Activated CD4-positive, alpha-beta T cell treated with anti-CD3 and anti-CD28 coated beads, Interleukin-2, Interleukin-6, amounts not matched to agents 100 ng/mL and 50 ng/mL, durations not matched to agents 16 hours and 8 hours (primary cell): ENCODE data around the gene BCL2L12.

Experiments
- DNase-seq: peaks from one replicate; pipeline ENCODE4 v3.0.0-alpha.2; 2020

BCL2L12 gene

GRCh38 chr19:49664171-49665035, 1.3 kb upstream of the BCL2L12 start:
- DNase-seq = peak; percentile 94

GRCh38 chr19:49665036-49665350, 740 bp upstream of the BCL2L12 start:
- no peak for DNase-seq

- DNase-seq = no peak
Measured at GRCh38 chr19:49666120-49666444, 349 bp downstream of the BCL2L12 start.

GRCh38 chr19:49667473-49667872, 1.7 kb downstream of the BCL2L12 start:
- DNase-seq = no peak

GRCh38 chr19:49669516-49669915, 3.8 kb downstream of the BCL2L12 start:
- no peak for DNase-seq

DNA sequence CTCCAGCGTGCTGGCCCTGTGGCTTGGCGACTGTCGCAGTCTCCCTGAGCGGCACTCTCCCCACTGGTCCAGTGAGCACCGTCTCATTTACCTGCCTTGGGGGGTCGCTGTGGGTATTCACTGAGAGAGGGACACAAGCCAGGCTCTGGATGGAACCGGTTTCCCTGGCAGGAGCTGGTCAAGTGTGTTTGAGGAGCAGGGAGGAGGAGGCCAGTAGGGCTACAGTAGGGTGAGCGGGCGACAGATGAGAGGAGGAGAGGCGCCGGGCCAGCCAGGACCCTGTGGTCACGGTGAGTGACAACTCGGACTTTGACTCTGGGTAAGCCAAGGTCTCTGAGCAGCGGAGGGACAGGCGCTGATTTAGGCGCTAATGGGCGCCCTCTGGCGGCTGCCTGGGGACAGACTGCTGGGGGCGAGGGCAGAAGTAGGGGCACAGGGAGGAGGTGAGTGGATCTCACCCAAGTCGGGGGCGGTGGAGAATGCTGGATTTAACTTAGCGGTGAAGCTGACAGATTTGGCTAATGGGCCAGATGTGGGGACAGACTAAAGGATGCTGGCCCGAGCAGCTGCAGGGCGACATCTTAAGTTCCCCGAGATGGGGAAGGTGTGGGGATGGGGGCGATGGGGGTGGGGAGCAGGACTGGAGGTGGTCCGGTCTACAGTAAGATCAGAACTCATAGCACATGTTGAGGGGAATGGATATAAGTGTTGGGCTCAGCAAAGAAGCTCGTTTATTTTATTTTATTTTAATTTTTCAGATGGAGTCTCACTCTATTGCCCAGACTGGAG, 6.6 kb downstream of the BCL2L12 start:
- peak; percentile 87 for DNase-seq

- peak; percentile 86 for DNase-seq
Measured at GRCh38 chr19:49676136-49676783, 10.5 kb downstream of the BCL2L12 start.

GRCh38 chr19:49676784-49677230, 11.1 kb downstream of the BCL2L12 start:
- peak; percentile 100 for DNase-seq

- peak; percentile 64 for DNase-seq
Measured at GRCh38 chr19:49677231-49677900, 11.6 kb downstream of the BCL2L12 start, which contains the start of gene PRMT1. PRMT1 (plus strand) TSS chr19:49677271; CDS start chr19:49677281, 10 bp downstream.

DNA sequence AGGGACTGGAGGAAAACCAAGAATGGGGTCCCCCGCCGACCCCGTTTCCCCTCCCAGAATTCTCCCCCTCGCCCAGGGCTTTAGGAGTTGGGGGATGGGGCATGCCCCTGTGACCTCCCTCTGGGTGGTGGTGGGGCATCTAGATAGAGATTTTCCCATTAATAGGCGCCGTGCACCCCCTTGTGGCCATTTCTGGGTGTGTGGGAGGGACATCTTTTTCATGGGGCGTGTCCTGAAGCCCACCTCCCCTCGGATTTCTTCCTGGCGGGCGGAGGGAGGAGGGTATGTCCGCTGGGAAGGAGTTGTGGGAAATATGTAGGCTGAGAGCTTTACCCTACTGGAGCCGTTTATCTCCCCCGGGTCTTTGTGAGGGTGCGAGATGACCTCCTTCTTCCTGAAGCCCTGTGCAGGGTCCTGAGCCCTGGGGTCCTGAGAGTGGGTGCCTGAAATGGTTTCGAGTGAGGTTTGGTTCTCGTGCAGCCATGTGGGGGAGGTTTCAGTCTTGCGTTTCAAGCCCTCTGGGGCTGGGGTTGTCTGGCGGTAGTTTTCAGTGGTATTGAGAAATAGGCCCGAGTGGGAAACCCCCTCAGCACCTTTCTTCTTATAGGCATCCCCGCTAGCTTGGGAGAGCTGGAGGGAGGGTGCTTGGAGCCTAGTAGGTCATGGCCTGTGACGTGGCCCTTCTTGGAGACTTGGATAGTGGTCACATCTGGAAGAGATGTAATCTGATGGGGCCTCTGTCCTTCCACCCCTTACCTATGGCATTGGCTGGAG, 12.4 kb downstream of the BCL2L12 start:
- DNase-seq = peak; percentile 84

DNA sequence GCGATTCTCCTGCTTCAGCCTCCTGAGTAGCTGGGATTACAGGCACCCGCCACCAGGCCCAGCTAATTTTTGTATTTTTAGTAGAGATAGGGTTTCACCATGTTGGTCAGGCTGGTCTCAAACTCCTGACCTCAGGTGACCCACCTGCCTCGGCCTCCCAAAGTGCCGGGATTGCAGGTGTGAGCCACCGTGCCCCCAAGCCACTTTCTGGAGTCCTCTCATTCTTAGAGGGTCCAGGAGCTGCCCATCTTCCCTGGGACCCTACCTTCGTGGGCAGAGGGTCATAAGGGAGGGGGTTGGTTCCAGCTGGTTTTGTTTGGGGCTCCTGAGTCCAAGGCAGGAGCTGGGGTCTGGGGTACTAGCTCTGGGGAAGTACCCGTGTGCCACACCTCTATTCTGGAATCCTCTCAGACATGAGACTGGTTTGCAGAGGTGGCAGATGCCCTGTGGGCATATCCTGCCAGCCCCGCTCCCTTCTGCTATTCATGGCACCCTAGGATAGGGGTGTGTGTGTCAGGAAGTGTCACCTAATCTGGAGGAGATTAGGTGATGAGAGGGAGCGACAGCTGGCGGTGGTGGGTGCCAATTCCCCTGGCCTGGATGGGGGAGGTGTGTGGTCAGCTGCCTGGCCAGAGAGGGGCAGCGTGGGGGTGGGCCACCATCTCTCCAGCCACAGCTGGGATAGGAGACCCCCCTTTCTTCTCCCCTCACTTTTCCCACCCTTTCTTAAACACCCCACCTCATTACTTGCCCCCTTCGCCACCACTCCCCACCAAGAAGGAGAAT, 13.4 kb downstream of the BCL2L12 start:
- no peak for DNase-seq

GRCh38 chr19:49679771-49680413, 14.2 kb downstream of the BCL2L12 start:
- no peak for DNase-seq

DNA sequence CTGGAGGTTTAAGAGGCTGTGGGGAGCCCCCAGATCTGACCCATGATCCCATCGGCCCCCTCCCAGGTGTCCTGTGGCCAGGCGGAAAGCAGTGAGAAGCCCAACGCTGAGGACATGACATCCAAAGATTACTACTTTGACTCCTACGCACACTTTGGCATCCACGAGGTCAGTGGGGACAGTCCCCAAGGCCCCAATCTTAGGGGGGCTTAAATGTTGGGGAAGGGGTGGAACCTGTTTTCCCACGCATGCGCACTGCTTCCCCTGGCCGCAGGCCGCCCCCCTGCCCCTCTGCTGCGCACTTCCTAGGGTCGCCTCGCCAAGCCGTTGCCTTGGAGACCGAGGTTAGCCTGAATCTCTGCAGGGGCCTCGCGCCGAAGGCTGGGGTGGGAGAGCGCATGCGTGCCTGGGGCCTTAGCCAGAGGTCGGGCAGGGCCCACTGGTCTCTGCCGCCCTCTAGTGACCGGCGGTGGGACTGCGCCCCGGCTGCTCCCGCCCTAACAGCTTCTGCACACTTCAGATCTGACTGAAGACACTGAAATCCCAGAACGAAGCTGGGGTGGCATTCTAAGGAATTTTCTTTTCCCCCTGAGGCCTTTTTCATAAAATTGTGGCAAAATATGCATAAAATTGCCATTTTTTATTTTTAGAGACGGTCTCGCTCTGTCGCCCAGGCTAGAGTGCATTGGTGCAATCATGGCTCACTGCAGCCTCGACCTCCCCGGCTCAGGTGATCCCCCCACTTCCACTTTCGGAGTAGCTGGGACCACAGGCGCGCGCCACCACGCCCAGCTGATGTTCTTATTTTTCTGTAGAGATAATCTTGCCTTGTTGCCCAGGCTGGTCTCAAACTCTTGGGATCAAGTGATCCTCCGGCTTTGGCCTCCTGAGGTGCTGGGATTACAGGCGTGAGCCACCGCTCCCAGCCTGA, 15.0 kb downstream of the BCL2L12 start:
- peak; percentile 96 for DNase-seq

DNA sequence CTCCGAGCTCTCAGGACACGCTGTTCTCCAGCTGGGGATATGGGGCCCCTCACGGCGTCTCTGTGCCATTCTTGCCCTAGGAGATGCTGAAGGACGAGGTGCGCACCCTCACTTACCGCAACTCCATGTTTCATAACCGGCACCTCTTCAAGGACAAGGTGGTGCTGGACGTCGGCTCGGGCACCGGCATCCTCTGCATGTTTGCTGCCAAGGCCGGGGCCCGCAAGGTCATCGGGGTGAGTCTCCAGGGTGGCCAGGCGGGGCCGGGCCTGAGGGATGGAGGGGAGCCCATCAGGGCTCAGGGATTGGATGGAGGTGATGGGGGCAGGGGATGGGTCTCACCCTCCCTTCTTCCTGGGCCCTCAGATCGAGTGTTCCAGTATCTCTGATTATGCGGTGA, 16.1 kb downstream of the BCL2L12 start:
- DNase-seq = no peak

DNA sequence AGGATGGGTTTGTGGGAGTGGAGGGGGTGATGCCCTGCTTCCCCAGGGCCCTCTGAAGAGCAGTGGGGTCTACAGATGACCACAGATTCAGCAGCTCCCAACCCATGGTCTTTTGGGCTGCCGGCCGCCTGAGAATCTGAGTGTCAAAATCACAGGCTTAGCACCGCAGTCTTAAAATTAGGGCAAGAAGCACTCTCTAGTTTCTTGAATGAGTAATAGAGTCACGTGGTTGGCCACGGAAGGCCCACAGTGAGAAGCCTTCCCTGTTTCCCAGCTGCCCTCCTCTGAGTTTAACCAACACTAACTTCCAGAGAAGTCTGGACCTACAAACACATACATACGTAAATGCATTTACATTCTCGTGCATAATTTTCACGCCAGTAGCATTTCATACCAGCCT, 16.5 kb downstream of the BCL2L12 start:
- DNase-seq = no peak

GRCh38 chr19:49683814-49684250, 18.1 kb downstream of the BCL2L12 start:
- no peak for DNase-seq

- no peak for DNase-seq
Measured at GRCh38 chr19:49684251-49684982, 18.7 kb downstream of the BCL2L12 start.

- DNase-seq = no peak
Measured at GRCh38 chr19:49684983-49685553, 19.3 kb downstream of the BCL2L12 start.
